ENCODE measurements around the gene NSA2. TPM values are rescaled to one million over a fixed set of nuclear protein-coding genes. Genes with fewer than 3 reads are reported as not detected.
"Not testable (repeated sequence)": the region's sequence is repeated elsewhere in the genome, so short reads cannot be mapped to it uniquely, and the experiment has no call there.

NSA2 gene
- total RNA-seq, 1 donor from 2014 or later: 74.8 TPM

DNA sequence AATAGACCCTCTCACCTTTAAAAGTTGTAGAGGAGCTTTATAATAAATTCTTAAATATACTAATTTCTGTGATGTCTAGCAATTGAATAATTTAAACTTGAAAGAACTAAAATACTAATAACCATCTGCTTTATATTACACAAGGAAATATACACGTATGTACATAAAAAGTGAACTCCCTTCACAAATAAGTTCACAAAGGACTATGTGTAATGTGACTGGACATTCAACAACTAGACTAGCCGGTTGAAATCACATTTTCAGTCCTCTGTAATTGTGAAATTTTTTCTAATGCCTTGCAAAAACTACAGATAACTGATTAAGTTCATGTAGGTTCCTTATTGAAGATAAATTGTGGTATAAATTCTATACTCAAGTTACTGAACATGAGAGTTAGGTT is 11.6 kb downstream of the NSA2 start:
- Mint-ChIP-seq H3K4me3 (ENCODE audit: low read depth) (no peak overlapping the region), H3K4me1 (ENCODE audit: low read depth) (no peaks in the 10 kb centered on the region), H3K36me3 (ENCODE audit: insufficient read depth) (peaks cover 9% of the 10 kb centered on the region), H3K27ac (no peak overlapping the region), H3K9me3 (ENCODE audit: low read depth) (no peaks in the 10 kb centered on the region), H3K27me3 (no peaks in the 10 kb centered on the region)
- no peak for DNase-seq (ENCODE audit: low spot score, unreplicated experiment)
- TF ChIP-seq, protein P1, sequence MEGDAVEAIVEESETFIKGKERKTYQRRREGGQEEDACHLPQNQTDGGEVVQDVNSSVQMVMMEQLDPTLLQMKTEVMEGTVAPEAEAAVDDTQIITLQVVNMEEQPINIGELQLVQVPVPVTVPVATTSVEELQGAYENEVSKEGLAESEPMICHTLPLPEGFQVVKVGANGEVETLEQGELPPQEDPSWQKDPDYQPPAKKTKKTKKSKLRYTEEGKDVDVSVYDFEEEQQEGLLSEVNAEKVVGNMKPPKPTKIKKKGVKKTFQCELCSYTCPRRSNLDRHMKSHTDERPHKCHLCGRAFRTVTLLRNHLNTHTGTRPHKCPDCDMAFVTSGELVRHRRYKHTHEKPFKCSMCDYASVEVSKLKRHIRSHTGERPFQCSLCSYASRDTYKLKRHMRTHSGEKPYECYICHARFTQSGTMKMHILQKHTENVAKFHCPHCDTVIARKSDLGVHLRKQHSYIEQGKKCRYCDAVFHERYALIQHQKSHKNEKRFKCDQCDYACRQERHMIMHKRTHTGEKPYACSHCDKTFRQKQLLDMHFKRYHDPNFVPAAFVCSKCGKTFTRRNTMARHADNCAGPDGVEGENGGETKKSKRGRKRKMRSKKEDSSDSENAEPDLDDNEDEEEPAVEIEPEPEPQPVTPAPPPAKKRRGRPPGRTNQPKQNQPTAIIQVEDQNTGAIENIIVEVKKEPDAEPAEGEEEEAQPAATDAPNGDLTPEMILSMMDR (IDR thresholded peaks at IDR 0.05; ENCODE audit: unreplicated experiment): no peak

DNA sequence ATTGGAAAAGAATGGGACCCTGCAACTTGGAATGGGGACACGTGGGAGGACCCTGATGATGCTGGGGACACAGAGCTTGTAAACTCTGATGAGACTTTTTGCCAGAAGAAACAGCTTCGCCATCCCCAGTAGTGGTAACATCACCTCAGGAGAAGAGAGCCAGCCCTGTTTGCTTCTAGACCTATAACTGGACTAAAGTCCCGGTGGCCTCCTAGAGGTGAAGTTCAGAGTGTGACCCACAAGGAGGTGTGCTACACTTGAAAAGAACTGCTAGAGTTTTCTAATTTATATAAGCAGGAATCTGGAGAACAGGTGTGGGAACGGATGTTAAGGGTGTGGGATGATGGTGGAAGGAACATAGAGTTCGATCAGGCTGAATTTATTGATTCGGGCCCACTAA is 19.8 kb downstream of the NSA2 start:
- TF ChIP-seq, protein P1 (IDR thresholded peaks at IDR 0.05; ENCODE audit: unreplicated experiment): no peak
- H3K4me1 Mint-ChIP-seq (ENCODE audit: low read depth): no peaks in the 10 kb centered on the region

DNA sequence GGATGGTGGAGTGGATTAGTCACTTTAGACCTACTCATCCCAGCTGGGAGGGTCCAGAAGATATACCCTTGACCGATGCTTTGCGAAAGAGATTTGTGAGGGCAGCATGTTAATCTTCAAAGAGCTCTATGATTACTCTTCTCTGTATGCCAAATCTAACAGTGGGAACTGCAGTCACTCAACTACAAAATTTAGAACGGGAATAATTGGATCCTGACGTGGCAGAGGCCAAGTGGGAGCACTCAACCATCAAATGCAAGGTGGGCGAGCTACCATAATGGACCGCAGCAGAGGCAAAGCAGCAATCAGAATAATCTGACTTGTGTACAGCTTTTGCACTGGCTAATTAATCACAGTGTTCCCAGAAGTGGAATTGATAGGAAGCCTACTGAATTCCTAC is 20.4 kb downstream of the NSA2 start:
- no peak for DNase-seq (ENCODE audit: low spot score, unreplicated experiment)
- Mint-ChIP-seq H3K27ac (no peak overlapping the region), H3K36me3 (ENCODE audit: insufficient read depth) (peaks cover 45% of the 10 kb centered on the region), H3K9me3 (ENCODE audit: low read depth) (peaks cover 5% of the 10 kb centered on the region), H3K4me1 (ENCODE audit: low read depth) (no peaks in the 10 kb centered on the region), H3K27me3 (no peaks in the 10 kb centered on the region), H3K4me3 (ENCODE audit: low read depth) (no peak overlapping the region)
- TF ChIP-seq, protein P1 (IDR thresholded peaks at IDR 0.05; ENCODE audit: unreplicated experiment): no peak

More for the DNA sequence above, 19.8 kb downstream of the NSA2 start:
- Mint-ChIP-seq H3K27me3 (no peaks in the 10 kb centered on the region), H3K36me3 (ENCODE audit: insufficient read depth) (peaks cover 41% of the 10 kb centered on the region), H3K27ac (no peak overlapping the region), H3K4me3 (ENCODE audit: low read depth) (no peak overlapping the region), H3K9me3 (ENCODE audit: low read depth) (peaks cover 5% of the 10 kb centered on the region)
- DNase-seq (ENCODE audit: low spot score, unreplicated experiment): no peak

DNA sequence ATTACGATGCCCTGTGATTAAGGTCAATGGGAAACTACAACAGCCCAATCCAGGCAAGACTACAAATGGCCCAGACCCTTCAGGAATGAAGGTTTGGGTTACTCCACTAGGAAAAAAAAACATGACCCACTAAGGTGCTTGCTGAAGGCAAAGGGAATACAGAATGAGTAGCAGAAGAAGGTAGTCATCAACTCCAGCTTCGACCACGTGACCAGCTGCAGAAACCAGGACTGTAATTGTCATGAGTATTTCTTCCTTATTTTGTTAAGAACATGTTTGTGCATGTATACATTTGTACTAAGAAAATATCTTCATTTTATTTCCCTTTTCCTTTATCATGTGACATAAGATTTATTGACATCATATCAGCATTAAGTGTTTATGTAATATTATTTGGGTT is 24.6 kb downstream of the NSA2 start:
- H3K27ac Mint-ChIP-seq; H3K4me3 Mint-ChIP-seq (ENCODE audit: low read depth); H3K9me3 Mint-ChIP-seq (ENCODE audit: low read depth); H3K27me3 Mint-ChIP-seq; DNase-seq (ENCODE audit: low spot score, unreplicated experiment); H3K4me1 Mint-ChIP-seq (ENCODE audit: low read depth): not testable (repeated sequence)
- peaks cover 54% of the 10 kb centered on the region for H3K36me3 Mint-ChIP-seq (ENCODE audit: insufficient read depth)

DNA sequence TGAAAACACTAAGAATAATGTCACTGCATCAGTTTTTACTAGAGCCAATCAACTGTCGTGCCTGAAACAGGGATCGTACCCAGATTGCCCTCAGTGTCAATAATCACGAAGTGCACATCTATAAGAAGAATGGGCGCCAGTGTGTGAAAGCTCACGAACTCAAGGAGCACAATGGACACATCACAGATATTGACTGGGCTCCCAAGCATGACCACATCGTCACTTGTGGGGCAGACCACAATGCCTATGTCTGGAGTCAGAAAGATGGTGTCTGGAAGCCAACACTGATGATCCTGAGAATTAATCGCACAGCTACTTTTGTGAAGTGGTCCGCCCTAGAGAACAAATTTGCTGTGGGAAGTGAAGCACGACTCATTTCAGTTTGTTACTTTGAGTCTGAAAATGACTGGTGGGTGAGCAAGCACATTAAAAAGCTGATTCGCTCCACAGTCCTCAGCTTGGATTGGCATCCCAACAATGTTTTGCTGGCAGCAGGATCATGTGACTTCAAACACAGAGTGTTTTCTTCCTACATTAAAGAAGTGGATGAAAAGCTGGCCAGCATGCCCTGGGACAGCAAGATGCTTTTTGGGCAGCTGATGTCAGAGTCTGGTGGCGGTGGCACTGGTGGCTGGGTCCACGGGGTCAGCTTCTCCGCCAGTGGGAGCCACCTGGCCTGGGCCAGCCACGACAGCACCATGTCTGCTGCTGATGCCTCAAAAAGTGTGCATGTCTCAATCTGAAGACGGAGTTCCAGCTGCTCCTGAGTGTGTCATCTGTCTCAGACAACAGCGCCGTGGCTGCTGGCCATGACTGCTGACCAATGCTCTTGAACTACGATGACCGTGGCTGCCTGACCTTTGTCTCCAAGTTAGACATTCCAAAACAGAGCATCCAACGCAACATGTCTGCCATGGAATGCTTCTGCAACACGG is 32.2 kb downstream of the NSA2 start:
- DNase-seq (ENCODE audit: low spot score, unreplicated experiment): no peak
- no peaks in the 10 kb centered on the region for H3K27me3 Mint-ChIP-seq
- TF ChIP-seq, protein P1 (IDR thresholded peaks at IDR 0.05; ENCODE audit: unreplicated experiment): no peak
- no peaks in the 10 kb centered on the region for H3K9me3 Mint-ChIP-seq (ENCODE audit: low read depth)
- no peaks in the 10 kb centered on the region for H3K4me1 Mint-ChIP-seq (ENCODE audit: low read depth)
- no peak overlapping the region for H3K4me3 Mint-ChIP-seq (ENCODE audit: low read depth)
- peaks cover 19% of the 10 kb centered on the region for H3K36me3 Mint-ChIP-seq (ENCODE audit: insufficient read depth)
- H3K27ac Mint-ChIP-seq: peak overlapping the region; percentile 39

DNA sequence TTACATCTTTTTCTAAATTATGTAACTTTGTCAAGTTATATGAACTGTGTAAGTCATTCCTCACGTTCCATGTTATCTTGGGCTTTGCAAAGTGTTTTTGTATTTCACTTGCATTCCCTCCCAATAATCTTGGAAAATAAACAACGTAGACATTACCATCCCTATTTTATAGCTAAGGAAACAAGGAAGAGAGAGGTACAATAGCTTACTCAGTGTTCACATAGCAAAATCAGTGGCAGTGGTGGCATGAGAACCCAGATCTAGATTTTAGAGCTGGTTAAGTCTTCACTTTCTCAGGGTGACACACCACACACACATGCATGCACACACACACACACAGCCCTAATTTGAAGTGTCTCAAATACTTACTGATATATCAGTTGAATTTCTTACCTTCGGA is 34.1 kb downstream of the NSA2 start:
- Mint-ChIP-seq H3K27me3 (no peaks in the 10 kb centered on the region), H3K36me3 (ENCODE audit: insufficient read depth) (peaks cover 13% of the 10 kb centered on the region), H3K4me3 (ENCODE audit: low read depth) (no peak overlapping the region), H3K9me3 (ENCODE audit: low read depth) (no peaks in the 10 kb centered on the region), H3K27ac (no peak overlapping the region), H3K4me1 (ENCODE audit: low read depth) (peaks cover 2% of the 10 kb centered on the region)
- TF ChIP-seq, protein P1 (IDR thresholded peaks at IDR 0.05; ENCODE audit: unreplicated experiment): no peak
- DNase-seq (ENCODE audit: low spot score, unreplicated experiment): no peak

Data from progenitor cell of endocrine pancreas (in vitro differentiated cells).